GM19455 (cell line): ENCODE data around the gene ARRDC1.
A peak's percentile ranks its signal among the peaks of the same experiment; 100 is the strongest.
"Not testable (repeated sequence)": the region's sequence is repeated elsewhere in the genome, so short reads cannot be mapped to it uniquely, and the experiment has no call there.

Experiments used
- ATAC-seq: cut with Tn5 transposase; IDR thresholded peaks from one replicate; pipeline ENCODE4 v1.9.1; 2021; ENCODE audit not compliant: unreplicated experiment

ARRDC1 gene

GRCh38 chr9:137583347-137583746 is 22.1 kb upstream of the ARRDC1 start:
- no peak for ATAC-seq

DNA sequence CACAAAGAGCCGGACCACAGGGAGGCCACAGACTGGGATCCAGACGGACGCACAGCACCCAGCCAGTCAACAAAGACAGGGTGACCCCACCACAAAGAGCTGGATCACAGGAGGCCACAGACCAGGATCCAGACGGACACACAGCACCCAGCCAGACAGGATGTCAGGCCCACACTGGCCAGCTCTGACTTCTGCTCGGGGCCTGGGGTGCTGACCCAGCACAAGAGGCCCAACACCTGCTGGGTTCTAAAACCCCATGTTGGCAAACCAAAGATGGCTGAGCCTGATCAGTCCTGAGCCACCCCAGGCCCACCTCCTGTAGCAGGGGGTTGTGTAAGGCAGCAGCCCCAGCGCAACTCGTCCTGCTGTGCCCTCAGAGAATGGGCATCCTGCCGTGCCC is 21.5 kb upstream of the ARRDC1 start:
- ATAC-seq, result no peak

- ATAC-seq, result no peak
These were observed 18.6 kb upstream of the ARRDC1 start for GRCh38 chr9:137586854-137587253.

DNA sequence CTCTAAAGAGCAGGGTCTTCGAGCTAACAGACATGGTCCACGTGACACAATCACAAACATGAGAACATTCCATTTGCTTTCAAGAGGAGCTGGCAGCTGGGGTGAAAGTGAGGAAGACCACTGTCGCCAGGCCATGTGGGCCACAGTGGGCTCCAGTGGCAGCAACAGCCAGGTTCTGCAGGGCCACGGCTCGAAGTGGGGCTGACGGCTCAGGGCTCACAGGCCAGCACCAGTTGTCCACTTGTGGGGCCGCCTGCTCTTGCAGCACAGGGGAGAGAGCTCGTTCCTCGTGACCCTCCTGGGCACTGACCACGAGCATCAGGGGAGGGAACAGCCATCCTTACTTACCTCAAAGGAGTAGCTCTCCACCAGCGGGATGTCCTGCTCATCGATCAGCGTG is 17.2 kb upstream of the ARRDC1 start:
- ATAC-seq, result no peak

GRCh38 chr9:137588891-137589290 is 16.6 kb upstream of the ARRDC1 start:
- ATAC-seq, result no peak

- ATAC-seq, result peak; percentile 13
These were observed 15.9 kb upstream of the ARRDC1 start for GRCh38 chr9:137589441-137590122.

DNA sequence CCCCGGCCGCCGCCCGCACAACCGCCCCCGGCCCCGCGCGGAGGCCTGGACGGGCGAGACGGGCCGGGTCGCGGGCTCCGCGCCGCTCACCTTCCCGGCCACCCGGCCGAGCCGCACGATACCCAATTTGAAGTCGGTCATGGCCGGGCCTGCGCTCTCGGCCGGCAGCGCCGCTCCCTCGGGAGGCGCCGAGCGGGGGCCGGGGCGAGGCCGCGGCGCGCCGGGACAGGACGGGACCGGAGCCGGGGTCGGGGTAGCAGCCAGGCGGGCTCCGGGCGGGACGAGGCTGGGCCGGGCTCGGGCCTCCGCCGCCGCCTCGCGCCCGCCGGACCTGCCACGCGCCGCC is 15.4 kb upstream of the ARRDC1 start:
- peak; percentile 21 for ATAC-seq

DNA sequence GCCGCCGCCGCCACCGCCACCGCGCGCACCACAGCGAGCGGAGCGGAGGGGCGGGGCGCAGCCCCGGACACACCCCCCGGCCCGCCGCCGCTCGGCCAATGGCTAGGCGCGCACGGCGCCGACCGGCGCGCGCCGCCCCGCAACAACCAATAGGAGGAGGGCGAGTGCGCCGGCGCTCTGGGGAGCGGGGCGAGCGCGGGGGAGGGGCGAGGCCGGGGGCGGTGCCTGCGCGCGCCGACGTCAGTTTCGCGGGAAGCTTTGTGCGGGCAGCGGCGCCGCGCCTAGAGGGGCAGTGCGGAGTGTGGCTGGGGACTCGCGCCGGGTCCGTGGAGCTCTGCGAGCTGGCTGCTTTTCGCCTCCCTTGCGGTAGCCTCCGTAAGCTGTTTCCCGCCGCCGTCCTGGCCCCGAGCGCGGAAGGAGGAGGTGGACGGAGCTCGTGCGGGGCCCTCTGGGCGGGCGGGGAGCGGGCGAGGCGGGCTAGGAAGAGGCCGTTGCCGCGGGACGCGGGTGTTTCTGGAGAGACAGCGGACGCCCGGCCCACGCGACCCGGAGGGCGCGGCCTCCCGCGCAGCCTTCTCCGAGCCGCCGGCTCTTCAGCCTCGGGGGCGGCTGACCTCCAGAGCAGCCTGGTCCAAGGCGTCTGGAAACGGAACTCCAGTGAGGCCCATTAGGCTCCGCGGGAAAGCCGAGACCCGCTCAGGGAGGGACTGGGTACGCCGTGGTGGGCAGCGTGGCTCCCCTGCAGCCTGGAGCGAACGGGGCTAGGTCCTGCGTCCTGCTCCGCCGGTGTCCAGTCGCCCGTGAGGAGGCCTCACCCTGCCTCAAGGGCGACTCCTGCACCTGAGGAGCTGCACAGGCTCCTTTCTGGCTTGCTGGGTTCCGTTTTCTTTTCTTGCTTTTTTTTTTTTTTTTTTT is 14.8 kb upstream of the ARRDC1 start, which contains the start of gene ZMYND19:
Gene ZMYND19 (minus strand): TSS at position 44 of the 915 bp plus-strand sequence. CDS start 249 bp downstream, outside the sequence.
- ATAC-seq, result peak; percentile 75

DNA sequence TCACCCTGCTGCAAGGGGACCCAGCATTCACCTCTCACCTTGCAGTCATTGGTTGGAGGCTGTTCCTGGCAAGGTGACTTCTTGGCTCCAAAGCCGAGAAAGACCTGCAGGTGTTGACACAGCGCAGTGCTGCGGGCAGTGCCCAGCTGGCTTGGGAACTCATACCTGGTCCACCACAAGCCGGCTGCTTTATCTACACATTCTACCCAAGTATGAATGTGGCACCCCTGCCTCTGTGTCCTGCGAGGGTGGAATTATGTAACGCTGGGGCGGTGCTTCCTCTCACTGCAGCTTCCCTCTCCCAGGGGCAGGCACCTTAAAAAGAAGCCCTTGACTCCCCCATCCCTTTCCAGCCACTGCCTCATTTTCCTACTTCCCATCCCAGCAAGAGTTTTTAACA is 12.7 kb upstream of the ARRDC1 start:
- ATAC-seq, result no peak

GRCh38 chr9:137593176-137593575 is 12.3 kb upstream of the ARRDC1 start:
- ATAC-seq, result no peak

DNA sequence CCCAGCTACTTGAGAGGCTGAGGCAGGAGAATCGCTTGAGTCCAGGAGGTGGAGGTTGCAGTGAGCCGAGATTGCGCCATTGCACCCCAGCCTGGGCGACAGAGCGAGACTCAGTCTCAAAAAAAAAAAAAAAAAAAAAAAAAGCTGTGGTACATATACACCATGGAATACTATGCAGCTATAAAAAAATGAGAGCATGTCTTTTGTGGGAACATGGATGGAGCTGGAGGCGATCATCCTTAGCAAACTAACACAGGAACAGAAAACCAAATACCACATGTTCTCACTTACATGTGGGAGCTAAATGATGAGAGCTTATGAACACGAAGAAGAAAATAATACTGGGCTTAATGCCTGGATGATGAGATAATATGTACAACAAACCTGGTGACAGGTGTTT is 8.9 kb upstream of the ARRDC1 start:
- ATAC-seq, result not testable (repeated sequence)

DNA sequence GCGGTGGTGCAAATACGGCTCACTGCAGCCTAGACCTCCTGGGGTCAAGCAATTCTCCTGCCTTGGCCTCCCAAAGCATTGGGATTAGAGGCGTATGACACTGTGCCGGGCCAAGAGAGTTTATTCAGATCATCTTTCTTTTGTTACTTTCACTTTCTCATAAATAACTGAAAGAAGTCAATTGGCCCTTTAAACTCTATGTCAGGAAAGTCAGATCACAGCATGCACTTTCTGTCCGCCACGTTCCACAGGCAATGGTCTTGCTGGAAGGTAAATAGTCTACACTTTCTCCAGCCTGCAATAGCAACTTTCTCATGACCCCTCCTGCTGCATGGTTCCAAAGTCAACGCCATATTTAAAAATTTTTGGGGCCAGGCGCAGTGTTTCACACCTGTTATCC is 6.5 kb upstream of the ARRDC1 start:
- no peak for ATAC-seq

- no peak for ATAC-seq
These were observed 2.8 kb upstream of the ARRDC1 start for GRCh38 chr9:137602661-137603060.

DNA sequence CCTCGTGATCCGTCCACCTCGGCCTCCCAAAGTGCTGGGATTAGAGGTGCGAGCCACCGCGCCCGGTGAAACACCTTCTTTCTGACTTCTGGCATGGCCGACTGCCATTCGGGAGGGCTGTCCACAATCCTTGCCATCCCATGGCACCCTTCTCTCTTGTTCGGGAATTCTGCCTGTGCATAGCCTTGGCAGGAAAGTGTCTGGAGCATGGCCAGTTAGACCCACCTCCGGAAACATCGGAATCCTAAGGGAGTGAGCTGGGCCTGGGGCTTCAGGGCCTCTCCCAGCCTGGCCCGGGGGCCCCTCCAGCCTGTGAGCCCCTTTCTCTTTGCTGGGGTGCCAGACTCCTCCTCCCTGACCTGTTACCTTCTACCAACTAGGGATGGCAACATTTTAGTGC is 1.6 kb upstream of the ARRDC1 start:
- ATAC-seq, result no peak

GRCh38 chr9:137604345-137605086 is 970 bp upstream of the ARRDC1 start:
- no peak for ATAC-seq

DNA sequence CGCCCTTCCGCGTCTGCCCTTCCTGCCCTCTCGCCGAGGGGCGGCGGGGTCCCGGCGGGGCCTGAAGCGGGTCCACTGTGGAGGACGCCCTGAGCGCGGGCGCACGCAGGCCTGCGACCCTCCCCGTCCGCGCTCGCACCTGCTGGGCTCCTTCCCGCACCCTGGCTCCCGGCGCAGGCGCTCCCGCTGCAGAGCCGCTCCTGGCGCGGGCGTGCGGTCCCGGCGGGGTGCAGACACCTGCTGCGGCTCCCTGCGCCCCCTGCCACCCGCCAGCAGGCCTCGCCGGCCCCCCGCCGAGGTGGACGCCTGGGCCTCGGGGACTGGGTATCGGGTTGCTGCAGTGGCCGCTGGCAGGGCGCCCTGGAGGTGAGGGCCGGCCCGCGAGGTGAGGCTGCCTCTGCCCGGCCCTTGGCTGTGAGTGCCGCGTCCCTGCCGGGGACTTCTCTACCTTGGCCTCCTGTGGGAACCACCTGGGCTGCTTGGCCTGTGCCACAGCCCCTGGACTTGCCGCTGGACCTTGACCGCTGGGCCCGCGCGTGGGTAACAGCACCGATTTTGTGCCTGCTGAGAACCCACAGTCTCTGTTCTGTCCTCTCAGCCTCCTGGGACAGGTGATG is 627 bp downstream of the ARRDC1 start:
- peak; percentile 21 for ATAC-seq

DNA sequence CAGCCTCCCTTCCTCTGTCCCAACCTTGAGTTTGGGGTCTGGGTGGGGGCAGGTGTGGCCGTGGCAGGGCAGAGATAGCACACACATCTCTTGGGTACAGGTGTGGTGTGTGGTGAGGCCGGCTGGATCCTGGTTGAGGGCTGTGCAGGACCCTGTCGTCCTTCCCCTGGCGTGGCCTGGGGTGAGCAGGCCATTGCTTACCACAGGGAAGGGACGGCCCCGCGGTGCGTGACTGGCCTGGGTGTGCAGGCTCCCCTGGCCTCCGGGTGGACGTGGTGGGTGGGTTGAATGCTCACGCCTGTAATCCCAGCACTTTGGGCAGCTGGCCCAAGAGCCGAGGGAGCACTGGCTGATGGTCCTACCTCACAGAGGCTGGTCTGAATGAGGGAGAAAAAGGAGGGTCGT is 1.2 kb downstream of the ARRDC1 start:
- no peak for ATAC-seq

DNA sequence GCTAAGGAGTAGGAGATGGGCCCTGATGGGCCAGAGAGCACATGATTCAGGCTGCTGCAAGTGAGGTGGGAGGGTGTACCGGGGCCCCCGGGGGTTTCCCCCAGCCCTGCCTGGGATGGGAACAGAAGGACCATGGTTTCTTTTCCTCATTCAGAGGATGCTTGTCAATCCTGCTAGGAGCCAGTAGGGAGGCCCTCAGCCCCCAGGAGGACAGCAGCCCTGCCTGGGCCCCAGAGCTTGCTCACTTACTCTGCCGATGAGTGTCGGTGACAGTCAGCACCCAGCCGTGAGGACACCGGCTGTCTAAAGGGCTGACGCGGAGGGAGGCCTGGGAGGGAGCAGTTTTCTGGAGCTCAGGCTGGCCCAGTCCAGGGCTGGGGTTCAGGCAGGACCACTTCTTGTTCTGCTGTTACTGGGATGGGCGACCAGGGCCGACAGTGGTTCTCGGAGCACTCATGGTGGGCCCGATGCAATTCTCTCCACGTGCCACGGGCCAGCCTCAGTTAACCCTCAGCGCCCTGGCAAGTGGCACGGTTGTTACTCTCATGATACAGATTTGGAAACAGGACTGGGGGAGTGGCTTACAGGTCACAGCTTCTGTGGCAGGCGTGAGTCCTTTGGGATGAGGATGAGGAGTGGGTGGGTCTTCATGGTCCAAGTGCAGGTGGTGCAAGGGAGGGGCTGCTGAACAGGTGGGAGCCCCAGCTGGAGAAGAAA is 1.8 kb downstream of the ARRDC1 start:
- ATAC-seq, result no peak

DNA sequence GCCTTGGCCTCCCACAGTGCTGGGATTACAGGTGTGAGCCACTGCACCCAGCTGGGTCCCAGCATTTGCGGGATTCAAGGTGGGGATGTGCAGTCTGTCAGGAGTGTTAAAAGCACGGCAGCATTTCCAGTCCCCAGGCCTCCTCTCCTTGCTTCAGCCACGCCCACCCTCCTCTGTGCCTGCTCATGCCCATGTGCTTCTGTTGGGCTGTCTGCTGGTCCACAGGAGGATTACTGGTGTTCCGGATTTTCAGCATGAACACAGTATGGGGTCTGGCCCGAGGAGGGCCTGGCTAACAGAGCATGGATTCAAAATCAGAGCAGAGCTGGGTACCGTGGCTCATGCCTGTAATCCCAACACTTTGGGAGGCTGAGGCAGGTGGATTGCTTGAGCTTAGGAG is 5.5 kb downstream of the ARRDC1 start:
- ATAC-seq, result no peak
